HepG2 (cell line): ENCODE results near the gene HADH. TPM values are rescaled to one million over a fixed set of nuclear protein-coding genes. Genes with fewer than 3 reads are reported as not detected.

Source experiments
- CBX5 ChIP-seq: sonication (generic); formaldehyde crosslinking; IDR thresholded peaks from 2 replicates; pipeline ENCODE4 v1.4.0; 2020; ENCODE audit warnings: missing genetic modification reagents, borderline replicate concordance
- KIAA2018 ChIP-seq: sonication (generic); formaldehyde crosslinking; IDR thresholded peaks from 2 replicates; pipeline ENCODE4 v1.5.0; 2020; ENCODE audit warnings: mild to moderate bottlenecking, missing genetic modification reagents, borderline replicate concordance
- PHF8 ChIP-seq: sonication (generic); formaldehyde crosslinking; IDR thresholded peaks from 2 replicates; pipeline ENCODE4 v1.5.0; 2020; ENCODE audit warnings: missing genetic modification reagents
- REPIN1 ChIP-seq: sonication (generic); formaldehyde crosslinking; IDR thresholded peaks from 2 replicates; pipeline ENCODE4 v1.8.0; 2022; ENCODE audit warnings: missing genetic modification reagents, low read depth, mild to moderate bottlenecking, borderline replicate concordance
- TMF1 ChIP-seq: sonication (generic); formaldehyde crosslinking; IDR thresholded peaks from 2 replicates; pipeline ENCODE4 v1.8.1; 2022; ENCODE audit warnings: low read depth, missing genetic modification reagents
- ZNF318 ChIP-seq: sonication (generic); formaldehyde crosslinking; IDR thresholded peaks from 2 replicates; pipeline ENCODE4 v1.4.0; 2020; ENCODE audit warnings: mild to moderate bottlenecking, missing genetic modification reagents
- ZNF576 ChIP-seq: sonication (generic); formaldehyde crosslinking; IDR thresholded peaks from 2 replicates; pipeline ENCODE4 v1.4.0; 2020; ENCODE audit warnings: mild to moderate bottlenecking, missing genetic modification reagents
- polyA plus RNA-seq, 8 experiments: library from polyadenylated mRNA; depleted of rRNA in 3 of 8; stranded (reverse) in 7 of 8; unstranded in 1 of 8; fragments of >200 nt; fragmentation: Illumina TruSeq in 4 of 8; extraction: Trizol in 4 of 8; gene quantifications; 2 replicates each; pipeline versions ENCODE4 v1.2.1 to v1.2.3, GENCODE V29; 2011 to 2016; ENCODE audit warnings: low read depth in 4 of 8, missing spikeins in 1 of 8, mixed read lengths in 1 of 8; ENCODE audit not compliant: insufficient read depth in 1 of 8
- total RNA-seq, 5 experiments: library from RNA; depleted of rRNA; stranded (reverse); fragments of >200 nt; fragmentation: Illumina TruSeq; extraction: Trizol; gene quantifications; 2 replicates each; pipeline ENCODE4 v1.2.3, GENCODE V29; 2016; ENCODE audit warnings: low read depth in 1 of 5

HADH gene
- total and polyA plus RNA-seq, 2 of the 13 experiments (the other 11 are each of a cell fraction or from before 2014, with no cell fraction given), result 29.6 to 33.9 TPM

- TF ChIP-seq ZNF318 (CRISPR knock-in tag) (no peak), REPIN1 (CRISPR knock-in tag) (no peak), CBX5 (CRISPR knock-in tag) (no peak), KIAA2018 (CRISPR knock-in tag) (no peak), TMF1 (CRISPR knock-in tag) (no peak), ZNF576 (CRISPR knock-in tag) (no peak), PHF8 (CRISPR knock-in tag) (no peak)
Measured at GRCh38 chr4:108054025-108054638, 64.4 kb downstream of the HADH start (continued).
